IMR-90 (cell line): ENCODE results near the gene SRPK1. TPM values are rescaled to one million over a fixed set of nuclear protein-coding genes. Genes with fewer than 3 reads are reported as not detected.

ENCODE experiments used
- ATAC-seq: fragments of 200-7000 bp; cut with Tn5 transposase; 2 replicates; pipeline ENCODE4 v1.9.1; 2020; ENCODE audit warnings: low read depth, mild to moderate bottlenecking, moderate library complexity
- BruUV-seq: library from RNA; stranded (reverse); fragments of 400-500 nt; replicated peaks from 2 replicates; lab custom pipeline; 2021; lab: Mats Ljungman, UMichigan
- CTCF ChIA-PET: fragments of 300-600 bp; formaldehyde crosslinking; extraction: SDS; loops from one replicate; lab custom pipeline; 2021; ENCODE audit warnings: antibody characterized with exemption; lab: Yijun Ruan, JAX
- POLR2A ChIA-PET: fragments of 300-600 bp; sonication (Branson Sonifier 250); formaldehyde crosslinking; loops from one replicate; lab custom pipeline; 2022; ENCODE audit warnings: antibody characterized with exemption; ENCODE audit not compliant: unreplicated experiment; lab: Charles Lee
- DNase-seq: peaks from one replicate; pipeline ENCODE4 v3.0.0; 2013
- H2AFZ ChIP-seq: replicated peaks from 2 replicates; pipeline ENCODE3; 2013; ENCODE audit warnings: low read length, mild to moderate bottlenecking; ENCODE audit not compliant: poor library complexity
- H2AK5ac ChIP-seq: 2 replicates; pipeline ENCODE4 v1.6.1; 2013; ENCODE audit warnings: low read depth, low read length, inconsistent platforms
- H2AK9ac ChIP-seq: replicated peaks from 2 replicates; pipeline ENCODE3; 2013; ENCODE audit warnings: mild to moderate bottlenecking, low read depth, low read length, moderate library complexity; ENCODE audit not compliant: poor library complexity
- H2BK120ac ChIP-seq: 2 replicates; pipeline ENCODE4 v1.6.1; 2013; ENCODE audit warnings: low read depth, low read length, inconsistent platforms
- H2BK15ac ChIP-seq: 3 replicates; pipeline ENCODE4 v1.6.1; 2013; ENCODE audit warnings: low read depth, low read length, inconsistent platforms
- H2BK20ac ChIP-seq: 2 replicates; pipeline ENCODE4 v1.6.1; 2013; ENCODE audit warnings: low read depth, mild to moderate bottlenecking, inconsistent platforms, low read length, moderate library complexity
- H2BK5ac ChIP-seq: 2 replicates; pipeline ENCODE4 v1.6.1; 2013; ENCODE audit warnings: mild to moderate bottlenecking, low read depth, low read length, inconsistent platforms; ENCODE audit not compliant: poor library complexity, severe bottlenecking
- H3K14ac ChIP-seq: replicated peaks from 2 replicates; pipeline ENCODE4 v1.6.1; 2013; ENCODE audit warnings: low read depth, low read length, inconsistent platforms
- H3K18ac ChIP-seq: 2 replicates; pipeline ENCODE4 v1.6.1; 2013; ENCODE audit warnings: low read depth, low read length, control low read depth
- H3K23ac ChIP-seq: 2 replicates; pipeline ENCODE4 v1.6.1; 2013; ENCODE audit warnings: low read depth, low read length, inconsistent platforms
- H3K27ac ChIP-seq: 2 replicates; pipeline ENCODE4 v1.5.1; 2013; ENCODE audit warnings: mild to moderate bottlenecking, control low read depth, low read length; ENCODE audit not compliant: insufficient read depth
- H3K27me3 ChIP-seq: 2 replicates; pipeline ENCODE4 v1.6.1; 2013; ENCODE audit warnings: low read length; ENCODE audit not compliant: control insufficient read depth, insufficient read depth
- H3K36me3 ChIP-seq: 2 replicates; pipeline ENCODE4 v1.6.1; 2013; ENCODE audit warnings: low read length, mixed read lengths; ENCODE audit not compliant: control insufficient read depth, insufficient read depth
- H3K4ac ChIP-seq: 2 replicates; pipeline ENCODE4 v1.6.1; 2013; ENCODE audit warnings: low read depth, low read length, inconsistent platforms
- H3K4me1 ChIP-seq: 2 replicates; pipeline ENCODE4 v1.6.1; 2013; ENCODE audit warnings: low read length, mixed read lengths; ENCODE audit not compliant: control insufficient read depth, insufficient read depth
- H3K4me2 ChIP-seq: 2 replicates; pipeline ENCODE4 v1.6.1; 2013; ENCODE audit warnings: low read depth, mild to moderate bottlenecking, control low read depth, low read length, moderate library complexity
- H3K4me3 ChIP-seq: 2 replicates; pipeline ENCODE4 v1.5.1; 2013; ENCODE audit warnings: low read depth, mild to moderate bottlenecking, control low read depth, low read length, moderate library complexity; ENCODE audit not compliant: insufficient read depth
- H3K56ac ChIP-seq: 2 replicates; pipeline ENCODE4 v1.6.1; 2013; ENCODE audit warnings: low read length, inconsistent platforms; ENCODE audit not compliant: insufficient read depth; ENCODE audit errors: extremely low read depth
- H3K79me1 ChIP-seq, 2 experiments: 2 replicates each; pipeline ENCODE4 v1.6.1; 2013; ENCODE audit warnings: low read length in 2 of 2, inconsistent platforms in 1 of 2, low read depth in 1 of 2
- H3K9ac ChIP-seq: 2 replicates; pipeline ENCODE4 v1.6.1; 2013; ENCODE audit warnings: low read depth, low read length, control low read depth
- H3K9me1 ChIP-seq: 2 replicates; pipeline ENCODE4 v1.6.1; 2013; ENCODE audit warnings: low read length, inconsistent platforms; ENCODE audit not compliant: insufficient read depth
- H3K9me3 ChIP-seq: 2 replicates; pipeline ENCODE4 v1.6.1; 2013; ENCODE audit warnings: low read length; ENCODE audit not compliant: control insufficient read depth, insufficient read depth
- H4K20me1 ChIP-seq: 2 replicates; pipeline ENCODE4 v1.6.1; 2013; ENCODE audit warnings: low read length, inconsistent platforms; ENCODE audit not compliant: insufficient read depth
- H4K5ac ChIP-seq: 2 replicates; pipeline ENCODE4 v1.6.1; 2013; ENCODE audit warnings: mild to moderate bottlenecking, low read depth, low read length, control low read depth
- H4K8ac ChIP-seq, 2 experiments: 2 replicates each; pipeline ENCODE4 v1.6.1; 2013; ENCODE audit warnings: low read depth in 2 of 2, low read length in 2 of 2, control low read depth in 1 of 2, inconsistent platforms in 1 of 2
- H4K91ac ChIP-seq: 2 replicates; pipeline ENCODE4 v1.6.1; 2013; ENCODE audit warnings: low read depth, low read length, inconsistent platforms; ENCODE audit not compliant: insufficient read depth
- FOS ChIP-seq: fragments of 150-350 bp; IDR thresholded peaks from 2 replicates; pipeline ENCODE4 v1.6.1; 2016; ENCODE audit warnings: low read depth, low read length
- MXI1 ChIP-seq: IDR thresholded peaks from 2 replicates; pipeline ENCODE4 v1.6.1; 2012; ENCODE audit warnings: low read depth, mild to moderate bottlenecking, low read length, moderate library complexity, borderline replicate concordance
- RAD21 ChIP-seq: IDR thresholded peaks from 2 replicates; pipeline ENCODE4 v1.6.1; 2012; ENCODE audit warnings: low read length, improper control_type of control experiment
- RCOR1 ChIP-seq: IDR thresholded peaks from 2 replicates; pipeline ENCODE4 v1.6.1; 2012; ENCODE audit warnings: mild to moderate bottlenecking, low read length, improper control_type of control experiment; ENCODE audit not compliant: insufficient replicate concordance
- WGBS, 2 experiments: methylation state at CpG; one replicate each; pipeline versions ENCODE4 v1.1.5 to v1.1.7; 2013; ENCODE audit warnings: missing lambda C conversion rate in 2 of 2; ENCODE audit not compliant: insufficient read length in 1 of 2; ENCODE audit errors: extremely low coverage in 2 of 2; 5-methylcytosine and 5-hydroxymethylcytosine counted together
- dilution Hi-C: fragments of 300-500 bp; cut with HindIII; formaldehyde crosslinking; loops from one replicate; pipeline ENCODE4 v1.14.3; 2018; ENCODE audit warnings: low sequenced_read_pairs; ENCODE audit not compliant: unreplicated experiment
- in situ Hi-C: fragments of 300-500 bp; cut with MboI; formaldehyde crosslinking; loops from 3 replicates; pipeline ENCODE4 v1.14.3; 2019; ENCODE audit warnings: low sequenced_read_pairs, inconsistent platforms, mixed read lengths
- intact Hi-C: fragments of 100-400 bp; cut with micrococcal nuclease; formaldehyde crosslinking; loops from 2 replicates; pipeline ENCODE4 v1.10.0; 2022
- polyA plus RNA-seq, 3 experiments: library from polyadenylated mRNA; depleted of rRNA; stranded (reverse); fragments of >200 nt; gene quantifications; 2 replicates each; pipeline ENCODE4 v1.2.3, GENCODE V29; 2012; ENCODE audit warnings: low replicate concordance in 1 of 3
- total RNA-seq: library from RNA; depleted of rRNA; stranded (reverse); fragments of >200 nt; gene quantifications from 2 replicates; pipeline ENCODE4 v1.2.3, GENCODE V29; 2012

SRPK1 gene
- total and polyA plus RNA-seq, 2 of the 4 experiments (the other 2 are of a cell fraction) = 22.5 to 44.6 TPM

- H3K56ac ChIP-seq = no peak overlapping the region
- H3K9me1 ChIP-seq = no peaks in the 10 kb centered on the region
- H2BK120ac ChIP-seq = no peak overlapping the region
- no TSS peak for BruUV-seq
- ChIA-PET CTCF (no interaction called here), POLR2A (no interaction called here)
- no peak overlapping the region for H3K9ac ChIP-seq
- H2BK5ac ChIP-seq = no peak overlapping the region
- H4K8ac ChIP-seq = no peak overlapping the region
- TF ChIP-seq MXI1 (no peak), RAD21 (no peak), RCOR1 (no peak), FOS (no peak)
- dilution Hi-C loops = no loop called here
- no peak overlapping the region for H4K5ac ChIP-seq
- no peak overlapping the region for H2BK15ac ChIP-seq
- H3K4me3 ChIP-seq = no peak overlapping the region
- no peaks in the 10 kb centered on the region for H3K4me1 ChIP-seq
- no peak overlapping the region for H3K4me2 ChIP-seq
- DNase-seq (no peak), ATAC-seq (no peak)
- no peak overlapping the region for H2AK5ac ChIP-seq
- no peak overlapping the region for H3K18ac ChIP-seq
- no peak overlapping the region for H2AK9ac ChIP-seq
- no peaks in the 10 kb centered on the region for H3K79me1 ChIP-seq
- no peaks in the 10 kb centered on the region; the same call in none of the 2 replicates for H3K27me3 ChIP-seq
- H3K4ac ChIP-seq = no peak overlapping the region
- H4K20me1 ChIP-seq = no peaks in the 10 kb centered on the region
- in situ Hi-C loops = no loop called here
- no peak overlapping the region for H2AFZ ChIP-seq
- H3K36me3 ChIP-seq = no peaks in the 10 kb centered on the region
- intact Hi-C loops = no loop called here
- no peak overlapping the region for H3K23ac ChIP-seq
- no peaks in the 10 kb centered on the region for H3K9me3 ChIP-seq
- H4K91ac ChIP-seq = no peak overlapping the region
- WGBS, 2 experiments = no CpG with 5 or more reads among the region's 2 CpGs
- H3K27ac ChIP-seq = no peak overlapping the region
- H3K14ac ChIP-seq = no peak overlapping the region
- no peak overlapping the region for H2BK20ac ChIP-seq
These were observed 97.3 kb downstream of the SRPK1 start for GRCh38 chr6:35823601-35824000.
